ENCODE data around the gene XKR7. TPM values are rescaled to one million over a fixed set of nuclear protein-coding genes. Genes with fewer than 3 reads are reported as not detected.

Gene XKR7
- total RNA-seq, 1 donor from 2014 or later, result 0.17 TPM

DNA sequence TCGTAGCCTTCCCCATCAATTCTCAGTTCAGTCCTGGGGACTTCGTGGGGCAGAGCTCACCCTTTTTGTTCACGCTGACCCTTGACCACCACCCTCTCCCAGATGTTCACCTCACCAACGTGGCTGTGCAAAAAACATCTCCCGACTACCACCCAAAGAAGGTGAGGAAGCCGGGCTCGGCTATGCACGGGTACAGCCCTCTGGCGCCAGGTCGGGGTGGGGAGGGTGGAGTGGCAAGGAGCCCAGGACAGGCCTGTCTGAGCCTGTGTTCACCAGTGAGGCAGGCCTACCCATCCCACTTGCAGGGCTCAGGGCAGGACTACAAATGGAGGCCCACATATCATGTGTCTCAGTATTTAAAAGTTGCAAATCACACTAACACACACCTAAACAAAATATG, 34.3 kb upstream of the XKR7 start:
- TF ChIP-seq, protein P1, sequence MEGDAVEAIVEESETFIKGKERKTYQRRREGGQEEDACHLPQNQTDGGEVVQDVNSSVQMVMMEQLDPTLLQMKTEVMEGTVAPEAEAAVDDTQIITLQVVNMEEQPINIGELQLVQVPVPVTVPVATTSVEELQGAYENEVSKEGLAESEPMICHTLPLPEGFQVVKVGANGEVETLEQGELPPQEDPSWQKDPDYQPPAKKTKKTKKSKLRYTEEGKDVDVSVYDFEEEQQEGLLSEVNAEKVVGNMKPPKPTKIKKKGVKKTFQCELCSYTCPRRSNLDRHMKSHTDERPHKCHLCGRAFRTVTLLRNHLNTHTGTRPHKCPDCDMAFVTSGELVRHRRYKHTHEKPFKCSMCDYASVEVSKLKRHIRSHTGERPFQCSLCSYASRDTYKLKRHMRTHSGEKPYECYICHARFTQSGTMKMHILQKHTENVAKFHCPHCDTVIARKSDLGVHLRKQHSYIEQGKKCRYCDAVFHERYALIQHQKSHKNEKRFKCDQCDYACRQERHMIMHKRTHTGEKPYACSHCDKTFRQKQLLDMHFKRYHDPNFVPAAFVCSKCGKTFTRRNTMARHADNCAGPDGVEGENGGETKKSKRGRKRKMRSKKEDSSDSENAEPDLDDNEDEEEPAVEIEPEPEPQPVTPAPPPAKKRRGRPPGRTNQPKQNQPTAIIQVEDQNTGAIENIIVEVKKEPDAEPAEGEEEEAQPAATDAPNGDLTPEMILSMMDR (conservative IDR thresholded peaks at IDR 0.05; ENCODE audit: low read depth, low read length), result no peak
- DNase-seq (ENCODE audit: low read depth), result no peak
- no peak overlapping the region for H3K4me3 ChIP-seq (ENCODE audit: low read depth, low read length)

DNA sequence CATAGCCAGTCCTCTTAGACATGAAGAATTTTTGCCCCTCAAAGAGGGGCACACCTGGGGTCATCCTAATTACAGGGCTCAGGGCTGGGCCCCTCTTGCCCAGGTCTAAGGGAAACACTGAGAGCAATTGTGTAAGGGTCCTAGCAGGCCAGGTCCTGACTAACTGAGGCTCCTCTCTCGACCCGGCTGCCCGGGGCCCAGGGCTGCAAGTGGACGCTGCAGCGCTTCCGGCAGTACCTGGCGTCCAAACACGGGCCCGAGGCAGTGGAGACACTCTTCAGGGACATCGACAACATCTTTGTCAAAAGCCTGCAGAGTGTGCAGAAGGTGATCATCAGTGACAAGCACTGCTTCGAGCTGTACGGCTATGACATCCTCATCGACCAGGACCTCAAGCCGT, 33.5 kb upstream of the XKR7 start:
- no peak overlapping the region for H3K4me3 ChIP-seq (ENCODE audit: low read depth, low read length)
- TF ChIP-seq, protein P1 (conservative IDR thresholded peaks at IDR 0.05; ENCODE audit: low read depth, low read length), result no peak
- DNase-seq (ENCODE audit: low read depth), result no peak

DNA sequence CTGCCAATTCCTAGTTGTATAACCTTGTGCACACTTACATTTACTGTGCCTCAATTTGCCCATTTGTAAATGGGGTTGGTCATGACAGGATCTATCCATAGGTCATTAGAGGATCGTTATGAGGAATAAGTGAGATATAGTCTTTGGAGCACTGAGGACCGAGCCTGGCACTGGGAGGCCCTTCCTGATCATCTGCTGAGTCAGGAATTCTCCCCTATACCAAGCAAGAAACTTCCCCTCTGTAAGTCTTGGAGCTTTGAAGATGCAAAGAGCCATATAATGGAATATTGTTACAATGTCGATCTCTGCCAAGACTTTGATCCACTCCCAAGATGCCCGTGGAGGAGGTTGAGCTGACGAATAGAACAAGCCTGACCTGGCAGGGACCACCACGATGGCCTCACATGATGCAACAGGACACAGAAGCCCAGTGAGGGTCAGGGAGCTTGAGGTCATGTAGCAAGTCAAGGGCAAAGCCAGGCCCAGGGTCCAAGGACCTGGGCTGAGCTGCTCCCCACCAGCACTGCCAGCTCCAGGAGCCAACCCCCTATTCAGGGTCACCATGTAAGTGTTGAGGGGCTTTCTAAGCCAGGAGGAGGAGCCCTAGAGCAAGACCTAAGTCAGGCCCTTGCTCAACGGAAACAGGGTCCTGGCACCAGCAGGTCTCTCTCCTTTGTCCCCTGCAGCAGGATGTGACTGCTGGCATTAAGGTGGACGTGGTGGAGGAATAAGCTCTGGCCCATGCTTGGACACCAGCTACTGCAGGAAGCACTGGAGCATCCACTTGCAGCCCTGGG, 32.8 kb upstream of the XKR7 start:
- H3K4me3 ChIP-seq (ENCODE audit: low read depth, low read length), result no peak overlapping the region
- TF ChIP-seq, protein P1 (conservative IDR thresholded peaks at IDR 0.05; ENCODE audit: low read depth, low read length), result peak; percentile 14

DNA sequence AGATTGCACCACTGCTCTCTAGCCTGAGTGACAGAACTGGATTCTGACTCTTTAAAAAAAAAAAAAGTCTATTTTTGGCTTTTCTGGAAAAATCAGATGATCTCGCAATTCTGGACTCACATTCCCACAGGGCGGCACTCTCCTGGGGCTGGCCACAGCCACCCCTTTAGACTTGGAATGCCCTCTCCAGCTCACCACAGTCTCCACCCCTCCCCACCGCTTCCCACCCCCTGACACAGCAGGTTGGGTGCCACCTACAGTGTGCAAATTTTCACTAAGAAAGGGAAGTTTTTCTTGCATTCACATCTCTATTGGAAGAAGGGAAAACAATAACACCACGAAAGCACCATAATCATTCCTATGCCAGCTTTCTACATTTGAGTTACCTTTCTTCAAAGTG, 31.5 kb upstream of the XKR7 start:
- no peak for DNase-seq (ENCODE audit: low read depth)
- no peak overlapping the region for H3K4me3 ChIP-seq (ENCODE audit: low read depth, low read length)
- TF ChIP-seq, protein P1 (conservative IDR thresholded peaks at IDR 0.05; ENCODE audit: low read depth, low read length), result no peak

More for the DNA sequence above, 32.8 kb upstream of the XKR7 start:
- no peak for DNase-seq (ENCODE audit: low read depth)

DNA sequence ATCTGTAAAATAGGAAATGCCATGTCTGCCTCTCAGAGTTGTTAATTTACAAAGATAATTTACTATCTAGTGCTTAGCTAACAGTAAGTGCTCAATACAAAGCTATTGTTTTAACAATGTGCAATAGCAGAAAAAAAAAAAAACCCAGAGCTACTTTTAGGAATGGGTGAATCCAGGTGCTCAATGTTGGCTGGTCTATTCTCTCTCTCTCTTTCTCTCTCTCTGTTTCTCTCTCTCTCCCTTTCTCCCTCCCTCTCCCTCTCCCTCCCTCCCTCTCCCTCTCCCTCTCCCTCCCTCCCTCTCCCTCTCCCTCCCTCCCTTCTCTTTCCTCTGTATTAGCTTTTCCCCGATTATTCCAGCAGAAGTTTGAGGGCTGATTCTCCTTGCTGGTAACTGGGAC, 30.1 kb upstream of the XKR7 start:
- no peak overlapping the region for H3K4me3 ChIP-seq (ENCODE audit: low read depth, low read length)
- TF ChIP-seq, protein P1 (conservative IDR thresholded peaks at IDR 0.05; ENCODE audit: low read depth, low read length), result no peak
- no peak for DNase-seq (ENCODE audit: low read depth)

DNA sequence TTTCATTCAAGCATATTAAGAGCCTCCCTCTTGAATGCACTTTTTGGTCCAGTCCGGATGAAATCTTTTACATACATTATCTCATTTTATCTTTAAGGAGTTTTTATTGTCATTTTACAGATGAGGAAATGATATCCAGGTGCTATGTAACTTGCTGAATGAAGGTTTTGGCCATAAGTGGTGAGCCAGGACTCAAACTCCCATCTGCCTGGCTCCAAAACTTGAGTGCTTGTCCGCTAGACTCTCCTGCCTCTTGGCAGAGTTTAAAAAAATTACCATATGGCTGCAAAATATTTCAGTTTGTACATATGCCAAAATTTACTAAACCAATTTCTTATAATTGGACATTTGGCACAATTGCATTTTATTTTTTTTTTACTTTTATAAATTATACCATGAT, 28.3 kb upstream of the XKR7 start:
- no peak overlapping the region for H3K4me3 ChIP-seq (ENCODE audit: low read depth, low read length)
- TF ChIP-seq, protein P1 (conservative IDR thresholded peaks at IDR 0.05; ENCODE audit: low read depth, low read length), result no peak
- no peak for DNase-seq (ENCODE audit: low read depth)

DNA sequence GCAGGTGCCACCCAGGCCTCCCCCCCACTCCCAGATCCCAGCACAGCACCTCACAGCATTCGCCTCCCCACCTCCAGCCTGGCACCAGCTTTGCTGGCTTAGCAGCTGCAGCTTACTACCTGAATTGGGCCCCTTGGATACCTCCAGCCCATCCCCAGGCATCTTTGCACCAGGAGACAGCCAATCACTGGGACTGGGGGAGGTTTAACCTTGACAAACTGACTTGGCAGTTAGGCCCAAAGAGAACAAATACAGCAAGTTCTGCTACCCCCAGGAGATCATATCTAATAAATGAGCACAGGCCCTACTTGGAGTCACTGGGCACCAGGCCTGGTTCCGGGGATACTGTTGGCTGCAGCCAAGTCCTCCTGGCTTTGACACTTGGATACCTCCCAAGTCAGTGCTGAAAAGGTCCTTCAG, 24.9 kb upstream of the XKR7 start:
- TF ChIP-seq, protein P1 (conservative IDR thresholded peaks at IDR 0.05; ENCODE audit: low read depth, low read length), result no peak
- H3K4me3 ChIP-seq (ENCODE audit: low read depth, low read length), result no peak overlapping the region
- no peak for DNase-seq (ENCODE audit: low read depth)

Data from epithelial cell of proximal tubule (primary cell).